SK-N-SH (cell line): ENCODE measurements around the gene ABHD15.

Experiments used
- CTCF ChIP-seq: fragments of 200-600 bp; sonication (generic); IDR thresholded peaks from 2 replicates; pipeline ENCODE4 v1.6.1; 2017; ENCODE audit warnings: antibody characterized with exemption, mild to moderate bottlenecking, moderate library complexity
- EP300 ChIP-seq, 2 experiments: IDR thresholded peaks; 2 replicates each; pipeline versions ENCODE4 v1.4.0 to v1.6.1; 2012; ENCODE audit warnings: borderline replicate concordance in 1 of 2, low read depth in 1 of 2, low read length in 1 of 2
- GATA2 ChIP-seq: sonication (generic); formaldehyde crosslinking; IDR thresholded peaks from 2 replicates; pipeline ENCODE4 v1.5.0; 2020; ENCODE audit warnings: mild to moderate bottlenecking, missing genetic modification reagents
- MAX ChIP-seq: IDR thresholded peaks from 2 replicates; pipeline ENCODE4 v1.4.0; 2012; ENCODE audit warnings: low read depth
- MXI1 ChIP-seq: IDR thresholded peaks from 2 replicates; pipeline ENCODE4 v1.6.1; 2012; ENCODE audit warnings: mild to moderate bottlenecking, low read depth, low read length, improper control_type of control experiment
- NRF1 ChIP-seq: IDR thresholded peaks from 2 replicates; pipeline ENCODE4 v1.6.1; 2012; ENCODE audit warnings: low read depth, mild to moderate bottlenecking, low read length
- POLR2AphosphoS5 ChIP-seq: IDR thresholded peaks from 2 replicates; pipeline ENCODE4 v1.6.1; 2012; ENCODE audit warnings: low read depth, low read length
- SIN3A ChIP-seq: IDR thresholded peaks from 2 replicates; pipeline ENCODE4 v1.6.1; 2012; ENCODE audit warnings: low read depth, mild to moderate bottlenecking, low read length, moderate library complexity, borderline replicate concordance
- YY1 ChIP-seq: IDR thresholded peaks from 2 replicates; pipeline ENCODE4 v1.4.0; 2012; ENCODE audit warnings: low read depth, mild to moderate bottlenecking
- TF ChIP-seq, protein P1 (sequence below): fragments of 150-350 bp; IDR thresholded peaks from 2 replicates; pipeline ENCODE4 v1.6.1; 2016; ENCODE audit warnings: mild to moderate bottlenecking, low read depth, low read length

DNA sequence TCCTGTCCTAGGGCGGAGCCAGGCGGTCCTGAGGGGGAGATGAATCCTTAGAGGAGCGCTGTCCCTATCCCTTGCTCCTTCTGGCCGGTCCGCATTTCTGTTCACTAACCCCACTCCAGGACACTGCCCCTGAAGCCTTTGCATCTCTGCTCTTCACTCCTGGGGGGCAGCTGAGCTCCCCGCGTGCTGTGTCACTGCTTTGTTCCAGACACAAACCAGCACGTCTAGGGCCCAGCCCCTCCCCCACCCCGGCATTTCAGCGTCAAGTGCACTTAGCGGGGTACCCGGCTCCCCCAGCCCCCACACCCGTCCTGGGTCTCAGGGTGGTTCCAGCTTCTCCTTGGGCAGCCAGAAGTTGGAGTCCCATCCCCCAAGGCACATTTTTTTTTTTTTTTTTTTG, 47.0 kb upstream of the ABHD15 start:
- TF ChIP-seq CTCF: no peak
- TF ChIP-seq YY1: no peak
- no peak for TF ChIP-seq MXI1
- TF ChIP-seq, protein P1, sequence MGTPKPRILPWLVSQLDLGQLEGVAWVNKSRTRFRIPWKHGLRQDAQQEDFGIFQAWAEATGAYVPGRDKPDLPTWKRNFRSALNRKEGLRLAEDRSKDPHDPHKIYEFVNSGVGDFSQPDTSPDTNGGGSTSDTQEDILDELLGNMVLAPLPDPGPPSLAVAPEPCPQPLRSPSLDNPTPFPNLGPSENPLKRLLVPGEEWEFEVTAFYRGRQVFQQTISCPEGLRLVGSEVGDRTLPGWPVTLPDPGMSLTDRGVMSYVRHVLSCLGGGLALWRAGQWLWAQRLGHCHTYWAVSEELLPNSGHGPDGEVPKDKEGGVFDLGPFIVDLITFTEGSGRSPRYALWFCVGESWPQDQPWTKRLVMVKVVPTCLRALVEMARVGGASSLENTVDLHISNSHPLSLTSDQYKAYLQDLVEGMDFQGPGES: no peak
- no peak for TF ChIP-seq MAX
- TF ChIP-seq EP300 (IDR thresholded peaks at IDR 0.05; ENCODE audit: borderline replicate concordance in 1 of 2, low read depth in 1 of 2, low read length in 1 of 2): no peak
- TF ChIP-seq GATA2 (CRISPR knock-in tag): no peak
- no peak for TF ChIP-seq NRF1
- TF ChIP-seq POLR2AphosphoS5: no peak
- TF ChIP-seq SIN3A: no peak
